OCI-LY7 (cell line): ENCODE data around the gene HEG1.

ENCODE experiments used
- EZH2phosphoT487 ChIP-seq: fragments of 200-600 bp; sonication (generic); IDR thresholded peaks from 2 replicates; pipeline ENCODE4 v1.6.1; 2018; ENCODE audit warnings: low read depth, borderline replicate concordance, mild to moderate bottlenecking, mixed run types, antibody characterized with exemption, low read length, moderate library complexity, mixed read lengths
- TF ChIP-seq, protein P1 (sequence below): fragments of 200-600 bp; sonication (generic); conservative IDR thresholded peaks from 2 replicates; pipeline ENCODE4 v1.5.1; 2014; ENCODE audit warnings: mild to moderate bottlenecking, antibody characterized with exemption, low read length, moderate library complexity, mixed read lengths

DNA sequence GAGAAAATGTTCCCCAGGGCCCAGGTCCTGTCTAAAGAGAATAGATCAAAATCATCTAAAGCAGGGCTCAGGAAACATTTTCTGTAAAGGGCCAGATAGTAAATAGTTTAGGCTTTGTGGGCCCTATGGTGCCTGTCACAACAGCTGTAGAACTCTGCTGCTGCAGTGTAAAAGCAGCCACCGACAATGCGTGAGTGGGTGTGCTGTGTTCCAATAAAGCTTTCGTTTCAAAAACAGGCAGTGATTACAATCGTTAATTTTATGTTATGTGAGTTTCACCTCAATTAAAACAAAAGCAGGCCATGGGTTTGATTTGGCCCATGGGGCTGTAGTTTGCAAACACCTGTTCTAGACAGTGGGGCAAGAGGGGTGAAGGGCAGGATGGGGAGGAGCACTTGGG is 12.5 kb upstream of the HEG1 start:
- TF ChIP-seq, protein P1, sequence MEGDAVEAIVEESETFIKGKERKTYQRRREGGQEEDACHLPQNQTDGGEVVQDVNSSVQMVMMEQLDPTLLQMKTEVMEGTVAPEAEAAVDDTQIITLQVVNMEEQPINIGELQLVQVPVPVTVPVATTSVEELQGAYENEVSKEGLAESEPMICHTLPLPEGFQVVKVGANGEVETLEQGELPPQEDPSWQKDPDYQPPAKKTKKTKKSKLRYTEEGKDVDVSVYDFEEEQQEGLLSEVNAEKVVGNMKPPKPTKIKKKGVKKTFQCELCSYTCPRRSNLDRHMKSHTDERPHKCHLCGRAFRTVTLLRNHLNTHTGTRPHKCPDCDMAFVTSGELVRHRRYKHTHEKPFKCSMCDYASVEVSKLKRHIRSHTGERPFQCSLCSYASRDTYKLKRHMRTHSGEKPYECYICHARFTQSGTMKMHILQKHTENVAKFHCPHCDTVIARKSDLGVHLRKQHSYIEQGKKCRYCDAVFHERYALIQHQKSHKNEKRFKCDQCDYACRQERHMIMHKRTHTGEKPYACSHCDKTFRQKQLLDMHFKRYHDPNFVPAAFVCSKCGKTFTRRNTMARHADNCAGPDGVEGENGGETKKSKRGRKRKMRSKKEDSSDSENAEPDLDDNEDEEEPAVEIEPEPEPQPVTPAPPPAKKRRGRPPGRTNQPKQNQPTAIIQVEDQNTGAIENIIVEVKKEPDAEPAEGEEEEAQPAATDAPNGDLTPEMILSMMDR: no peak
- no peak for TF ChIP-seq EZH2phosphoT487
